ENCODE data around the gene PYROXD2.

GRCh38 chr10:98337484-98337883, 77.5 kb downstream of the PYROXD2 start:
- no peak for TF ChIP-seq GATA2 (IDR thresholded peaks at IDR 0.05; ENCODE audit: low read depth, low read length)
- TF ChIP-seq GATA3 (IDR thresholded peaks at IDR 0.05; ENCODE audit: low read depth, low read length), result no peak
